CD4-positive, alpha-beta T cell treated with Interleukin-12 subunit alpha and Interleukin-12 subunit beta, for 1 hour (primary cell): ENCODE results near the gene RP2.

ENCODE experiments used
- DNase-seq: peaks from one replicate; pipeline ENCODE4 v3.0.0-alpha.2; 2020

Gene RP2

DNA sequence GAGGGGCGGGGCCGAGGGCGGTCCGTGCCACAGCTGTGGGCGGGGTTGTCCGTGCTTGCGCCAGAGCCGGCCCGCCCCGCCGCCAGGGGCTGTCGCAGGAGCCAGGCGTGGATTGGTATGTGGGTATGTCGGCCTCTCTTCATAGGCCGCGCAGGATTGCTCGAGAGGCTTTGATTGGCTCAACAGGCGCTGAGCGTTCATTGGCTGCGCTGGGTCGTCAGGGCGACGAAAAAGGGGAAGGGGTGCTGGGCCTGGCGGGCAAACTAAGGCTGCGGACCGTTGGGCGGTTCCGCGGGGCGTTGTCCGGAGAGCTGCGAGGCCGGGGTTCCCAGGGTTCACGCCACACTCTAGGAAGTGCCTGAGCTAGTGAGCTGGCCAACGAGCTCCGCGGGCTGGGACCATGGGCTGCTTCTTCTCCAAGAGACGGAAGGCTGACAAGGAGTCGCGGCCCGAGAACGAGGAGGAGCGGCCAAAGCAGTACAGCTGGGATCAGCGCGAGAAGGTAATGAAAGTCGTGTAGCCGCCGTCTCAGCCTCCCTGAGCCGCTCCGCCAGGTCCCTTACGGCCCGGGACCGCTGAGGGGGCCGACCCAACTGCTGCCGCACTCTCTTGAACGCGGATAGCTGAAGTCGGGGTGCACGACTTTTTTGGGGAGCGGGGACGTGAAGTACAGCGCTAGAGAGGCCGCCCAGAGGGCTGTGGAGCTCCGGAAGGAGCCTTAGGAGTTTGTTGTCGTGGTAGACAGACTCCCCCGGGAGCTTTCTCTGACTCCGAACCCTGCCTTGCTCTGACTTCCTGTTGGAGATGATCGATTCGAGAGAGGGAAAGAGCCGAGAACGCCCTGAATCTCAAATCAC lies at the start of gene RP2:
Gene RP2, plus strand, starts transcription at position 343 of the 857 bp plus-strand sequence. Its CDS starts 58 bp downstream, at position 401.
- DNase-seq = peak; percentile 87

DNA sequence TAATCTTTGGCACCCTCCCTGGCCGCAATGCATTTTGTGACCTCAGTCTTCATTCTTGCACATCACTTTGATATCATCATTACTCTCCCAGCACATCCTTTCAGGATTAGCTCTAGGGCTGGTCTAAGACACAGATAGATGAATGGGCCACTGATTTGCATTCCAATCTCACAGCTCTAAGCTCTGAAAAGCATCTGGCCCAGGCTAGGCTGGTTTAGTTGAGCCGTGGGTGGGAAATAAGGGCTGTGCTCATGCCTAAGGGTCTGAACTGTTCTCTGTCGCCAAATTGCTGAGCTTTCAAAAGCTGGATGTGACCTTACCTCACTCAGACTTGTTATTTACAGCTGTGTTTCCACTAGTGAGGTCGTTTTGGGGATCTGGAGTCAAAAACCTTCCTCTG lies 47.9 kb upstream of the RP2 start:
- no peak for DNase-seq

DNA sequence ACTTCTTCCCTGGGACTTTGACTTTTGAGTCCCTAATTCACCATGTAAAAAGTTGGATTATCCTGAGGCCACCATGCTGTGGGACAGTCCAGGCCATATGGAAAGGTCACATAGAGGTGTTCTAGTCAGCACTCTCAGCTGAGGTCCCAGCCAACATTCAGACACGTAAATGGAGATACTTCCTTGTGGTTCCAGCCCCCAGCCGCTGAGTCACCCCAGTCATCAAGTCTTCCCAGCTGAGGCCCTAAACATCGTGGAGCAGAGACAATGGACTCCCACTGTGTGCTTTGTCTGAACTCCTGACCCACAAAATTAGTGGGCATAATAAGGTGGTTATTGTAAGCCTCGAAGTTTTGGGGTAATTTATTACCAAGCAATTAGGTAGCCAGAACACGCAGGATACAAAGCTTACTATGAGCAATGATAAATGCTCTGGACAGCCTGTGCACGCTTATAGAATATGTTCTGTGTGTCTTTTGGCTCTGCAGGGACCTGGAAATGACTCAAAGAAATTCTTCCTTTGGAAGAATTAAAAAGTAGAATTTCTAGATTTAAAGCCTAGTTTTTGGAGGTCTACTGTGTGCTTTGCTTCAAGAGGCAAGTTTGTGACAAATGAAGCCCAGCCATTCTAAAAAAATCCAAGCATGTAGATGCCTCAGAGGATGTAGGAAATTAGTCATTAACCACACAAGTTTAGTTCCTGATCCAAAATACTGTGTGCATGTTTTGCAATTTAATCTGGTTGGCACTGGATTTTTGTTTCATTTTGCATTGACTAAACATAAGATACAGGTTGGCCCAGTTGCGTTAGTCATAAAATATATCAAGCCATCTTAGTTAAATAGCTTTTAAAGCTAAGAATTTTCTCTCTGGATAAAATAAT lies 44.7 kb upstream of the RP2 start:
- DNase-seq = peak; percentile 8

DNA sequence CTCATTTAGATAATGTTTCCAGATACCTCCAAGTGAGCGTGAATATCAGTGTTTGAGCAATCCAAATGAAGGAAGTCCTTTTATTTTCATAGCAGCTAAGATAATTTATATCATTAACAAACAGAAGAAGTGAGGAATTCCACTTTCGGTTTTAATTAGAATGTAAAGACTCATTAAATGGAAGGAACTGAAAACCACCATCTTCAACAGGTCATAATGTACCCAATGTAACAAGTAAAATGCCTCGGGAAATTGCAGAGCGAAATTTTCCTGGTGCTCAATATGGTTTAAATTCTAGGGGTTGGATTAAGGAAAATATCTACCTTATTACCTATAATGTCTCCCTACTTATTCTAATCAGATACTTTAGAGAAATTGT lies 44.0 kb upstream of the RP2 start:
- no peak for DNase-seq

DNA sequence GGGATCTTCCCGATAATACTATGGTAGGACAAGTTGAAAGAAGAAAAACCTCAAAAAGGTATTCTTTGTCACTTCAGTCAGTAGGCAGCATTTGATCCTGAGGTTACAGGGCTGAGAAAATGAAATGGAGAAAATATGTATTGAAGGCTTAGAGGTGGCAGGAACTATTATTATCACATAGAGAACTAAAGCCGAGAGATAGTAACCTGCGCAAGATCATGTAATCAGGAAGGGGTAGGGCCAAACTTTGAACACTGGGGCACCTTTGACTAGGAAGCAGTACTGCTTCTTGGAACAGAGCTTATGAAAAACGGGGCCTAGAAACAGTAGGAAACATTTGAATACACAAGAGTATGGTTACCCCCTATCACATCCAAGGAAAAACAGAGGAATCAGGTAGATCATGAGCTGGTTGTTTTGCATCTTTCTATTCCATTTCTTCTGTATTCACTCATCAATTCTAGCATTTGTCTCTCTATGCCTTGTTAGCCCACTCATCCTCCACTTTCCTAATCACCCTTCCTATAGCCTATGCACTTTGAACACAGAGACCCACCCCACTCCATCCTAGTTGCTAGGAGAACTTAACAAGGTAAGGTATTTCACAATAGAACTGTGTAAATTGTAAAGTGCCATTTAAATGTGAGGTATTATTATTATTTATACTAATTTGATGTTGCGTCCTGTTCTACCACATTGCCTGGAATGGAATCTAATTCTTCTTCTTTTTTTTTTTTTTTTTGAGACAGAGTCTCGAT lies 43.3 kb upstream of the RP2 start:
- no peak for DNase-seq

DNA sequence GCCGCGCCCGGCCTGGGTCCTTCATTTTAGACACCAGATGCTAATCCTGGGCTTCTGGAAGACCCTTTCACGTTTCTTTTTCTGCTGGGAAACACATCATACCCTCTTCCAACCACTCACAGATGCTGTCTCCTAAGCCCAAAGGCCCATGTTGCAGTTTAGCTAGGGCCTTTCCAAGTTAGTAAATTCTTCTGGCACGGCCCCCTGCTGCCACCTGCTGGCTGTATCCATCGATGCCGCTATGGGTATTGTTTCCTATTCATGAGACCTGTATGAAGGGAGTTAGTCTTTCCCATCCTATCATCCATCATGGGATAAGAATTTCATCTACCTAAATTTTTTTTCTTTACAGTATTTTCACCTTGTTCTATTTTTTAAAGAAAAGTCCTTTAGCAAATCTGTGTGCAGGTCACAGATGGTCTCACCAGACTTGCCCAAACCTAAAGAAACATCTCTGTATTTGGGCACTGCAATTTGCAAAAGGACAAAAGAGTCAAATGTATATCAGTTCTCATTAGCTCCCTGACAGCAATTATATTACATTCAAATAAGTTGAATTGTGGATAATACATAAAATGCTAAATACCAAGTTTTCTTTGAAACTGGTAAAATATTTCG lies 40.2 kb upstream of the RP2 start:
- peak; percentile 65 for DNase-seq

DNA sequence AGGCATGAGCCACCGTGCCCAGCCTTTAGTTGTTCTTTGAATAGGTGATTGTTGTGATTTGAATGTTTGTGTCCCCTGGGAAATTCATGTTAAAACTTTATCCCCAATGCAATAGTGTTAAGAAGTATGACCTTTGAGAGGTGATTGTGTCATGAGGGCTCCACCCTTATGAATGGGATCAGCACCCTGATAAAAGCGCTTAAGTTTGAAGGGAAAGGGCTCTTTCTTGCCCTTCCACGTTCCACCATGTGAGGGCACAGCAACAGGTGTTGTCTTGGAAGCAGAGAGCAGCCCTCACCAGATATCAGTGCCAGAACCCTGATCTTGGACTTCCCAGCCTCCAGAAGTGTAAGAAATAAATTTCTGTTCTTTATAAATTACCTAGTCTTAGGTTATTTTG lies 33.7 kb upstream of the RP2 start:
- DNase-seq = no peak

DNA sequence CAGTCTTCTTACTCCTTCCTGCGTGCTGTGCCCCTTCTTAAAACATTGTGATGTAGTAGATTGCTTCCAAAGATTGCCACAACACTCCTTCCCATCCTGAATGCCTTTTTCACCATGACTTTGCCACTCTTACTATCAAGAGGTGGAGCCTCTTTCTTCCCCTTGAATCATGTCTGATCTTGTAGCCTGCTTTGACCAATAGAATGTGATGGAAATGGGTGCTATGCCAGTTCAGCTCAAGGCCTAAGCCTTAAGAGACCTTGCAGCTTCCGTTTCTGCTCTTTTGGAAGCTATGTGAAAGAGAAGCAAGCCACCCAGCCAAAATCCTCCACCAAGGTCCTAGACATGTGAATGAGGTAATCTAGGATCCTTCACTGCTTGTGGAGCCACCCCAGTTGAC lies 31.6 kb upstream of the RP2 start:
- DNase-seq = no peak

DNA sequence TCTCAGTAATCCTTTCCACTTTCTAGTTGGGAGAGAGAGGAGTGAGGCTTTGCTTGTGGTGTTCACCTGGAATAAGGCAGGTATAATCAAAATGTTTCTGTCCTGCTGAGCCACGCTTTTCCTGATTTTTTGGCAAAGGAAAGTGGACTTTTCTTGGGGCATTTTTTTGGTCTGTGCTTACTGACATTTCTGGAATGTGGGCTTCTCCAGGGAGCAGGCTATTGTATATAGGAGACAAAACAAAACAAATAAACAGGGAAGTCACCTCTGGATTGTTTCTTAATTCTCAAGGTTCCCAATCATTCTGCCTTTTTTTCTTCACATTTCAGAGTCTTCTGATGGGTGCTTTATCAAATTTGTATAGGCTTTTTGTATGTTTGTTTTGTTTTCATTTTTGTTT lies 25.7 kb upstream of the RP2 start:
- DNase-seq = no peak

DNA sequence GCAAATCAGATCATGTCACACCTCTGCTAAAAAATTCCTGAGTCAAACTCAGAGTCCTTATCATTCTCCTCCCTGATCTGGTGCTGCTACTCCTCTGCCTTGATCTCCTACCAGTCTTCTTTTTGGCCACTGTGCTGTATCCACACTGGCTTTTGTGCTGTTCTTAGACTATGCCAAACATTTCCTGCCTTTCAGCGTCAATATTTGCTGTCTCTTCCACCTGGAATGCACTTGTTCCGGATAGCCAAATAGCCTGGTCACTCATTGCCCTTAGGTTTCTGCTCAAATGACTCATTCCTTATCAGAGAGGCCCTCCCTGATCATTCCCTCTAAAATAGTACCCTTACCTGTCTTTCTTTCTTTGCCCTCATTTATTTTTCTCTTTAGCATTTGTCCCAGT lies 24.4 kb upstream of the RP2 start:
- DNase-seq = no peak

DNA sequence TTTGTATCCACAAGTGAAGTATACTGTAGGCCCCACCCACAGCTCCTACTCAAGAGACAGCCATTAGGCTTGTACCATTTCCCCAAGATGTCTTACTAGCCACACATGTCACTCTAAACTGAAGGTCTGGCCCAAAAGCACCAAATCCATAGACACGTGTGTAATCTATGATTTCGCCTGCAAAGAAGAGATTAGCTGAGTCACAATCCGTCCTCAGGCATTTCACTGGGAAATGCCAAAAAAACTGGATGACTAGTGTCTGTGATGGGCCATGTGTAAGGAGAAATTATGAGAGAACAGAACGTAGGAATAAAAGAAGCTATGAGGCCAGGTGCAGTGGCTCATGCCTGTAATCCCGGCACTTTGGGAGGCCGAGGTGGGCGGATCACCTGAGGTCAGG lies 21.9 kb upstream of the RP2 start:
- DNase-seq = no peak

DNA sequence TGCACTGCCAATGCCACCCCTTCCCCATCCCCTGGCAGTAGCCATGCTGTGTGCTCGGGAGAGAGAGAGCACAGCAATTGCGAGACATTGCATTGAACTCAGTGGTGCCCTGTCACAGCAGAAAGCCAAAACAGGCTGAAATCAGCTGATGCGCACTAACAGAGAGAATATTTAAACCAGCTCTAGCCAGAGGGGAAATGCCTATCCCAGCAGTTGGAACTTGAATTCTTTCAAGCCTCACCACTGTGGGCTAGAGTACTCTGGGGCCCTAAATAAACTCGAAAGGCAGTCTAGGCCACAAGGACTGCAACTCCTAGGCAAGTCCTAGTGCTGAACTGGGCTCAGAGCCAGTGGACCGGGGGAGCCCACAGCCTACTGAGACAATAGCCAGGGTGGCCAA lies 17.7 kb upstream of the RP2 start:
- no peak for DNase-seq

DNA sequence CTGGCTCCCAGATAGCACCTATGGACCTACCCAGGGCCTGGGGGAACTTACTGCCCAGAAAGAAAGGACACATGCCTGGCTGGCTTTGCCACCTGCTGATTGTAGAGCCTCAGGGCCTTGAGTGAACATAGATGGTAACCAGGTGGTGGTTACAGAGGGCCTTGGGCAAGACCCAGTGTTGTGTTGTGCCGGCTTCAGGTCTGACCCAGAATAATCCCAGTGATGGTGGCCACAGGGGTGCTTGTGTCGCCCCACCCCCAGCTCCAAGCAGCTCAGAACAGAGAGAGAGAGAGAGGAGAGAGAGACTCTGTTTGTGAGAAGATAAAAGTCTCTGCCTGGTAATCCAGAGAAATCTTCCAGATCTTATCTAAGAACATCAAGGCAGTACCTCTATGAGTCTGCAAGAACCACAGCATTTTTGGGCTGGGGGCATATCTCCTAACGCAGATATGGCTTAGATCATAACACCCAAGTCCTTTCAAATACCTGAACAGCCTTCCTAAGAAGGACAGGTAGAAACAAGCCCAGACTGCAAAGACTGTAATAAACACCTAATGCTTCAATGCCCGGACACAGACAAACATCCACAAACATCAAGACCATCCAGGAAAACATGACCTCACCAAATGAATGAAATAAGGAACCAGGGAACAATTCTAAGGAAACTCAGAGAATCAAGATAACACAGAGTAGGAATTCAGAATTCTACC lies 16.3 kb upstream of the RP2 start:
- DNase-seq = no peak

DNA sequence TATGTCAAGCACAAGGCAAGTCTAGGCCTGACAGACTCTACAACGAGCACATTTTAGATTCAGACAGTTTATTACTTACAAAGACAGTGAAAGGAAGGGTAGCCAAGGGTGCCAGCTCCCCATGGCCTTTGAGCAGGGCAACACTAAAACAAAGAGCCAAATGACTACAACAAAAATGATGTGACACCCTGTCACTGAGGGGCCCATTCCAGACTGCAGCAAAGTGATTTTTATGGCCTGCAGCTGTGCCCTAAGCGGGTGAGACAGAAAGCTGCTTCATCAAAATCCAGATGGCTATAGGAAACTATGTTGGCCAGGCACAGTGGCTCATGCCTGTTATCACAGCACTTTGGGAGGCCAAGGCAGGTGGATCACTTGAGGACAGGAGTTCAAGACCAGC lies 13.4 kb upstream of the RP2 start:
- no peak for DNase-seq

DNA sequence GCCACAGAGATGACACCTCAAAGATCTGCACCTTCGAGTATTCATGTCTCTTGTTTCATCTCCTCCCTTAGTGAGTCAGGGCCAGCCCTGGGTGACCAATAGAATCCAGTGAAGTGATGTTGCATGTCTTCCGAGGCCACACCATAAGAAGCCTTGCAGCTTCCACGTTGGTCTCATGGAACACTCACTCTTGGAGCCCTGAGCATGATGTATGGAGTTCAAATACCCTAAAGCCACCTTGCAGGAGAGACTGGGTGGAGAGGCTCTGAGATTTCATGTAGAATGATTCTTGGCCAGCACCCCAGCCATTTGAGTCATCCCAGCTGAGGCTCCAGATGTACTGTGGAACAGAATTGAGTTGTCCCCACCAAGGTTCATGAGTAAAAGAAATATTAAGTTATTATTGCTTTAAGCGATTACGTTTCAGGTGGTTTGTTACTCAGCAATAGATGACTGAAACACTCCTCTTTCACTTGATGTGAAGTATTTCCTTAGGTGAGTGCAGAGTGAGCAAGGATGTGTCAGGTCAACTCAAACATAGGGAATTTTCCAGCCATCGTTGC lies 5.0 kb upstream of the RP2 start:
- DNase-seq = no peak

DNA sequence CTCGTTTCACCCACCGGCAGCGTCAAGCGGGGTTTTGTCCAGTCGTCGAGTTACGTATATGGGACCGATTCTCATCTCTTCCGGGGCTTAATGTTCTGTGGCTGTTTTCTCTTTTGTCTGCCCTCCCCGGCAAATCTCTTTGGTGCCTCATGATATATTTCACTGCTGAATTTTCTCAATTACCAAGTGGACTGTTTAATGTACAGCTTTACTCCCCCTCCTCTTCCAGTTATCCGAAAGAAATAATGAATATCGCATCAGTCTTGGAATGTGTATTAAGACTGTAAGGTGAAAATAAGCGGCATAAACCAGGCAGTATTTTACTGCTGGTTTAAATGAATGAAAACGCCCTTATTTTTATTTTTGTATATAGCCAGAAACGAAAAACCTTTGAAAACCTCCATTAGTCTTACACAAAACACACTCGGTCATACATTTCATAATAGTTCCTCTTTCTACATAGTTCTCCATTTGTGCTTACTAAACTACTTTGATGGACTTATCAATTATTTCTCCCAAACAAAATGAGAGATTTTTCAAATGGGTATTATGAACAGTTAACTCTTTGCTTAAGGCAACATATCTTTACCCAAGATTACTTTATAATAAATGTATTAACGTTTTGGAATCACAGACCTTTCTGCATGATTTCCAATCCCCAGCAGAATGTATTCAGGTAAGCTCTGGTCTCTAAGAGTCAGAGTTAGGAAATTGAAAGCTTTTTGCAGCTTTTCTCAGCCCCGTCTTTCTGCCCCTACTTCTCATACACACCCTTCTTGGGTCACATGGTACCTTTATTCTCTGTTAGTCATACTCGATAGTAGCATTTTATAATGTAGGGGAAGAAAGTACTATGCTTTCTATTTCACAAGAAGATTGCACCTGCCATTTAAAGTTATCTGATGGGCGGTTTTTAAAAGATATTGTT lies 979 bp downstream of the RP2 start:
- peak; percentile 17 for DNase-seq

DNA sequence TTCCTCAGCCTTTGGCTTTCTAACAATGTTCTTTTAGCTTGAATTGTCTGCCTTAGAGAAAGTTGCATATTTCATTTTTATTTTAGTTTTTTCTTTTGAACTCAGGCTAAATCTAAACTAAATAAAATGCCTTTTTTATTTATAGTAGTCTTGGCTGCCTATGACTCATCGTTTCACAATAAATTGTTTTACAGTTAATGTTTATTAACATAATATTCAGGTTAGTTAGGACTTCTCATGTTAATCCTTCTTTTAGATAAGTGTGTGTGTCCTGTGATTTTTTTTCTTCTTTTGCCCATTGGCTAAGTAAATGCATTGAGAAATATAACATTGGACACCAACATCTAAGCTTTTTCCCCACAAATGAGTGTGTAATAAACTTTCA lies 1.6 kb downstream of the RP2 start:
- DNase-seq = no peak

DNA sequence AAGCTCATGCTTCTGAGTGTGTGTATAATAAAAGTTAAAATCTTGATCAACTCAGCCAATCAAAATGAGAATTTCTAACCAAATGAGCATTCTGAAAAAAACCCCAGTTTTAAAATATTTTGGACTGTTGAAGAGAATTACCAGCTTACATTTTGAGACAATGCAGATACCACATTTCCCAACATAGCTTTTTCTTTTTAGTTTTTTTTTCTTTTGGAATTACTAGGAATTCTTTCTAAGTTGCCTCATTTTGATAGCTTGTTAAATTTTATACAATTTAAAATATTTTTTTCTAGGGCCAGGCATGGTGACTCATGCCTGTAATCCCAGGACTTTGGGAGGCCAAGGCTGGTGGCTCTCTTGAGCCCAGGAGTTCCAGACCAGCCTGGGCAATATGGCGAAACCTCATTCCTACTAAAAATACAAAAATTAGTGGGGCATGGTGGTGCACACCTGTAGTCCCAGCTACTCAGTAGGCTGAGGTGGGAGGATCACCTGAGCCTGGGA lies 2.2 kb downstream of the RP2 start:
- DNase-seq = no peak

DNA sequence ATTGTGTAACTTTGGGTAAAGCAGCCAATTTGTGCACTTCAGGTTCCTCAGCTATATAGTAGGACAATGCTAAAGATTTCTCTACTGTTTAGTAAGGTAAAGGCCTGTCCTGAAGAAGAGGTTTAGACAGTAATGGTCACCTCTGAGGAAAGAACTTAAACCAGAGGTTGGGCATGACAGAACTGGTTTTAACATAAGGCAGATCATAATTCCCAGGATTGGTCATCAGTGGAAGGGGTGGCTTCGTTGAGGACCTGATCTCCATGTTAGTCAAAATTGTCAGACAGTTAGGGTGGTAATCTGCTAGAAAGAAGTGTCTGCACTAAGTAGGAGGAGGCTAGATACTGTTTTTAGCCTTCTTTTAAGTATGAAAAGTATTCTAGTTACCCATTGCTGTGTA lies 4.1 kb downstream of the RP2 start:
- no peak for DNase-seq

DNA sequence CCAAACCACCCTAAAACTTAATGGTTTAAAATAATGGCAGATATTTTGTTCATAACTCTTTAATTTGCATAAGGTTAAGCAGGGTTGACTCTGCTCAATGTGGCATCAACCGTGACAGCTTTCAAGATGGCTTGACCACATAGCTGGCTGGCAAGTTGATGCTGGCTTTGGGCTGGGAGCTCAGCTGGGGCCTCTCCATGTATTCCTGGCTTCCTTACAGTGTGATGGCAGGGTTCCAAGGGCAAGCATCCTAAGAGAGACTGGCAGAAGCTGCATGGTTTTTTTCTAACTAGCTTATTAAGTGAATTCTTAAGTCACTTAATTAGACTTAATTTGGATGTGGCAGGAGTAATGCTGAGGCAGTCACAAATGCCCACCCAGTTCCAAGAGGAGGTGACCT lies 4.5 kb downstream of the RP2 start:
- DNase-seq = no peak

DNA sequence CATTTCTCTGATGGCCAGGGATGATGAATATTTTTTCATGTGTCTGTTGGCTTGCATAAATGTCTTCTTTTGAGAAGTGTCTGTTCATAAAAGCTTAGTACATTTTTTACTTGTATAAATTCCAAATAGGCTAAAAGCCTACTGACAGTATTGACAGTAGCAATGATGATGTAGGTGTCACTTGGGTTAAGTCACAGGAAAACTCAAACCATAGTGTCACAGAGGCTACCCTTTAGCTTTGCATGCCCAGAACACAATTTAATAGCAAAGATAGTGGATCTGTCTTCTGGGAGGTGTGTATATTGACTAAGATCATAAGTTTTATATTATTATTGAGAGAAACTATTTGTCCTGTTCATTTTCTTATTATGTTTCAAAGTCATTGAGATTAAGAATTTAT lies 8.1 kb downstream of the RP2 start:
- DNase-seq = no peak
